Keratinocyte (primary cell): ENCODE results near the gene SULF2.
"Not testable (repeated sequence)": the region's sequence is repeated elsewhere in the genome, so short reads cannot be mapped to it uniquely, and the experiment has no call there.

Experiments used
- CTCF ChIP-seq, 3 experiments: IDR thresholded peaks in 1 of 3; conservative IDR thresholded peaks in 1 of 3; optimal IDR thresholded peaks in 1 of 3; 2 replicates in 2 of 3; 3 replicates in 1 of 3; pipeline versions ENCODE3 to v1.5.1; 2011; ENCODE audit warnings: low read length in 3 of 3, mild to moderate bottlenecking in 3 of 3, moderate library complexity in 2 of 3, control low read depth in 1 of 3, inconsistent platforms in 1 of 3; ENCODE audit not compliant: insufficient read depth in 2 of 3; ENCODE audit errors: extremely low read depth in 1 of 3
- EZH2 ChIP-seq: IDR thresholded peaks from one replicate; pipeline ENCODE4 v1.6.1; 2012; ENCODE audit warnings: inconsistent platforms, mild to moderate bottlenecking, low read length, moderate library complexity

GRCh38 chr20:47826716-47827115 lies 41.4 kb upstream of the SULF2 start:
- TF ChIP-seq CTCF (optimal IDR thresholded peaks at IDR 0.05 in 1 of 3, IDR thresholded peaks at IDR 0.05 in 1 of 3, conservative IDR thresholded peaks at IDR 0.05 in 1 of 3; ENCODE audit: extremely low read depth in 1 of 3, insufficient read depth in 2 of 3, low read length in 3 of 3); EZH2: not testable (repeated sequence)
